Upper lobe of left lung (tissue), 6 donors: ENCODE results near the gene CGA. TPM values are rescaled to one million over a fixed set of nuclear protein-coding genes. Genes with fewer than 3 reads are reported as not detected.

Experiments used
- ATAC-seq, 2 donors: fragments of 200-7000 bp; cut with Tn5 transposase; one replicate each; pipeline ENCODE4 v1.9.1; 2022; ENCODE audit warnings: mild to moderate bottlenecking in 2 of 2, moderate library complexity in 2 of 2; ENCODE audit not compliant: low FRiP score in 2 of 2
- DNase-seq, 2 donors: peaks; one replicate each; pipeline ENCODE4 v3.0.0-alpha.2; 2019 to 2020
- H3K27ac ChIP-seq, 4 donors: fragments of 200-600 bp; sonication (generic); one replicate each; pipeline ENCODE4 v1.5.1; 2016 to 2019
- H3K27me3 ChIP-seq, 4 donors: fragments of 200-600 bp; sonication (generic); one replicate each; pipeline ENCODE4 v1.5.1; 2017 to 2019
- H3K36me3 ChIP-seq, 4 donors: fragments of 200-600 bp; sonication (generic); one replicate each; pipeline ENCODE4 v1.5.1; 2016 to 2019
- H3K4me1 ChIP-seq, 4 donors: fragments of 200-600 bp; sonication (generic); one replicate each; pipeline ENCODE4 v1.5.1; 2018 to 2019
- H3K4me3 ChIP-seq, 4 donors: fragments of 200-600 bp; sonication (generic); one replicate each; pipeline ENCODE4 v1.5.1; 2017 to 2019; ENCODE audit warnings: mild to moderate bottlenecking in 2 of 4, moderate library complexity in 1 of 4
- H3K9me3 ChIP-seq, 4 donors: fragments of 200-600 bp; sonication (generic); one replicate each; pipeline ENCODE4 v1.5.1; 2018 to 2019
- EP300 ChIP-seq, 4 donors: sonication (generic); formaldehyde crosslinking; IDR thresholded peaks; one replicate each; pipeline ENCODE4 v1.5.1; 2017; ENCODE audit warnings: antibody characterized with exemption in 4 of 4, control low read depth in 2 of 4
- POLR2A ChIP-seq, 4 donors: fragments of 450-650 bp; IDR thresholded peaks; one replicate each; pipeline ENCODE4 v1.5.1; 2016 to 2017; ENCODE audit warnings: antibody characterized with exemption in 4 of 4, mild to moderate bottlenecking in 2 of 4
- POLR2AphosphoS5 ChIP-seq, 2 donors: sonication (generic); formaldehyde crosslinking; IDR thresholded peaks; one replicate each; pipeline ENCODE4 v1.5.1; 2017; ENCODE audit warnings: antibody characterized with exemption in 2 of 2
- WGBS, 2 donors: methylation state at CpG; one replicate each; pipeline ENCODE4 v1.1.5; 2017 to 2018; 5-methylcytosine and 5-hydroxymethylcytosine counted together
- total RNA-seq, 6 donors: library from RNA; depleted of rRNA in 4 of 6; stranded (reverse); fragments of >200 nt in 4 of 6; gene quantifications; one replicate each; pipeline versions ENCODE4 v1.1.0 to v1.2.1, GENCODE V29; 2016 to 2021
- TF ChIP-seq, protein P1 (sequence below), 6 experiments: fragments of 450-650 bp in 4 of 6; fragments of 200-600 bp in 2 of 6; sonication (generic) in 2 of 6; IDR thresholded peaks; one replicate each; pipeline ENCODE4 v1.5.1; 2016 to 2019; ENCODE audit warnings: antibody characterized with exemption in 6 of 6
- donor health status: DM: no; HTN: no; CAD: no; lungs with moderate emphysema.
- donor health status: DM: no; HTN: yes; CAD: no; lungs with severe emphysema.

CGA gene
- total RNA-seq, 6 donors from 2014 or later, result not detected

- Histone ChIP-seq H3K4me3 (no peak overlapping the region), H3K9me3 (no peaks in the 10 kb centered on the region), H3K4me1 (no peaks in the 10 kb centered on the region), H3K27ac (no peak overlapping the region), H3K36me3 (no peaks in the 10 kb centered on the region), H3K27me3 (no peaks in the 10 kb centered on the region)
- DNase-seq (no peak), ATAC-seq (no peak)
- TF ChIP-seq EP300 (IDR thresholded peaks at IDR 0.05) (no peak), POLR2AphosphoS5 (IDR thresholded peaks at IDR 0.05) (no peak), POLR2A (IDR thresholded peaks at IDR 0.05) (no peak)
- 0 to 10% methylated on average over 1 of the region's 1 CpG for WGBS, 2 donors
These were observed 7.3 kb upstream of the CGA start for GRCh38 chr6:87102151-87102621.

DNA sequence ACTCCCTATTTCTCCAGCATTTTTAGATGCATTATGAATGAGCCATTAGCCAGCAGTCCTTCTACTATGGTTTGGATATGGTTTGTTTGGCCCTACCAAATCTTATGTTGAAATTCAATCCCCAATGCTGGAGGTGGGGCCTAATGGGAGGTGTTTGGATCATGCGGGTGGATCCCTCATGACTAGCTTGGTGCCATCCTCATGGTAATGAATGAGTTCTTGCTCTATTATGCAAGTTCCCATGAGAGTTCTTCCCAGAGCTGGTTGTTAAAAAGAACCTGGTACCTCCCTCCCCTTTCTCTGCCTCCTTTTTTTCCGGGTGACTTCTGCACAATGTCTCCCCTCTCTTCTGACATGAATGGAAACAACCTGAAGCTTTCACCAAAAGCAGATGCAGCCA is 6.2 kb upstream of the CGA start:
- ATAC-seq, result no peak
- 68 to 91% methylated on average over 2 of the region's 2 CpGs for WGBS, 2 donors

GRCh38 chr6:87100216-87100615 is 5.3 kb upstream of the CGA start:
- Histone ChIP-seq H3K4me1 (no peaks in the 10 kb centered on the region), H3K9me3 (no peaks in the 10 kb centered on the region), H3K27me3 (no peaks in the 10 kb centered on the region), H3K27ac (no peak overlapping the region), H3K36me3 (no peaks in the 10 kb centered on the region), H3K4me3 (no peak overlapping the region)
- ATAC-seq, result no peak
- DNase-seq, result no peak
- no peak for TF ChIP-seq POLR2A (IDR thresholded peaks at IDR 0.05)
- TF ChIP-seq POLR2AphosphoS5 (IDR thresholded peaks at IDR 0.05), result no peak
- TF ChIP-seq, protein P1, sequence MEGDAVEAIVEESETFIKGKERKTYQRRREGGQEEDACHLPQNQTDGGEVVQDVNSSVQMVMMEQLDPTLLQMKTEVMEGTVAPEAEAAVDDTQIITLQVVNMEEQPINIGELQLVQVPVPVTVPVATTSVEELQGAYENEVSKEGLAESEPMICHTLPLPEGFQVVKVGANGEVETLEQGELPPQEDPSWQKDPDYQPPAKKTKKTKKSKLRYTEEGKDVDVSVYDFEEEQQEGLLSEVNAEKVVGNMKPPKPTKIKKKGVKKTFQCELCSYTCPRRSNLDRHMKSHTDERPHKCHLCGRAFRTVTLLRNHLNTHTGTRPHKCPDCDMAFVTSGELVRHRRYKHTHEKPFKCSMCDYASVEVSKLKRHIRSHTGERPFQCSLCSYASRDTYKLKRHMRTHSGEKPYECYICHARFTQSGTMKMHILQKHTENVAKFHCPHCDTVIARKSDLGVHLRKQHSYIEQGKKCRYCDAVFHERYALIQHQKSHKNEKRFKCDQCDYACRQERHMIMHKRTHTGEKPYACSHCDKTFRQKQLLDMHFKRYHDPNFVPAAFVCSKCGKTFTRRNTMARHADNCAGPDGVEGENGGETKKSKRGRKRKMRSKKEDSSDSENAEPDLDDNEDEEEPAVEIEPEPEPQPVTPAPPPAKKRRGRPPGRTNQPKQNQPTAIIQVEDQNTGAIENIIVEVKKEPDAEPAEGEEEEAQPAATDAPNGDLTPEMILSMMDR (IDR thresholded peaks at IDR 0.05), result no peak
- no peak for TF ChIP-seq EP300 (IDR thresholded peaks at IDR 0.05)
- WGBS, 2 donors, result 77 to 80% methylated on average over 3 of the region's 3 CpGs

More for the DNA sequence above, 6.2 kb upstream of the CGA start:
- Histone ChIP-seq H3K4me3 (no peak overlapping the region), H3K27me3 (no peaks in the 10 kb centered on the region), H3K9me3 (no peaks in the 10 kb centered on the region), H3K27ac (no peak overlapping the region), H3K4me1 (no peaks in the 10 kb centered on the region), H3K36me3 (no peaks in the 10 kb centered on the region)
- TF ChIP-seq POLR2A (IDR thresholded peaks at IDR 0.05), result no peak
- TF ChIP-seq, protein P1 (IDR thresholded peaks at IDR 0.05), result no peak
- no peak for TF ChIP-seq EP300 (IDR thresholded peaks at IDR 0.05)
- TF ChIP-seq POLR2AphosphoS5 (IDR thresholded peaks at IDR 0.05), result no peak
- DNase-seq, result no peak

GRCh38 chr6:87099472-87099871 is 4.6 kb upstream of the CGA start:
- Histone ChIP-seq H3K27ac (no peak overlapping the region), H3K36me3 (no peaks in the 10 kb centered on the region), H3K4me3 (no peak overlapping the region), H3K9me3 (no peaks in the 10 kb centered on the region), H3K4me1 (no peaks in the 10 kb centered on the region), H3K27me3 (no peaks in the 10 kb centered on the region)
- no peak for TF ChIP-seq EP300 (IDR thresholded peaks at IDR 0.05)
- no peak for TF ChIP-seq POLR2A (IDR thresholded peaks at IDR 0.05)
- TF ChIP-seq POLR2AphosphoS5 (IDR thresholded peaks at IDR 0.05), result no peak
- TF ChIP-seq, protein P1 (IDR thresholded peaks at IDR 0.05), result no peak
- no peak for DNase-seq
- no peak for ATAC-seq

DNA sequence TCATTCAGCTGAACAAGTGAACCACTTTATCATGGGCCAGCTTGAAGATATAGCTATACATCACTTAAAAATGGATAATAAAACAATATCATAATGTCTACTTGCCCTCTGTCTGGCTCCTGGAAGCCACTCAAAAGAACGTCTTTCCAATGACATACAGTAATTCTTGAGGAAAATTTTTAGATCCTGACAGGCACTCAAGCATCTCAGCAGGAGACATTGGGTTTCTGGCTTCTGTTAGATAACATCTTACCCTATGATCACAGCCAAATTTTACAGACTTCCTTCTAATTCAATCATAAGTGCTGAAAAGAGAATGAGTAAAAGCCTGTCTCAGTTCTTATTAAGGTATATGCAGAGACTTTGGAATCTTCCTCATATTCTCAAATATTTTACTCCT is 330 bp downstream of the CGA start:
- ATAC-seq (no peak), DNase-seq (no peak)
- no peak overlapping the region for H3K27ac ChIP-seq
- TF ChIP-seq EP300 (IDR thresholded peaks at IDR 0.05), result no peak
- TF ChIP-seq, protein P1 (IDR thresholded peaks at IDR 0.05), result no peak
- H3K9me3 ChIP-seq, result no peaks in the 10 kb centered on the region
- no peaks in the 10 kb centered on the region for H3K36me3 ChIP-seq
- 75 to 83% methylated on average over 1 of the region's 1 CpG for WGBS, 2 donors
- no peaks in the 10 kb centered on the region for H3K4me1 ChIP-seq
- no peak overlapping the region for H3K4me3 ChIP-seq
- H3K27me3 ChIP-seq, result no peaks in the 10 kb centered on the region
